MM.1S (cell line): ENCODE results near the gene ASMTL.

ENCODE experiments used
- DNase-seq: peaks from one replicate; pipeline ENCODE4 v3.0.0-alpha.2; 2015
- H2AFZ ChIP-seq: fragments of 300-600 bp; sonication (generic); 2 replicates; pipeline ENCODE4 v1.6.0; 2016; ENCODE audit warnings: antibody characterized with exemption, low read length
- H3F3A ChIP-seq: fragments of 300-600 bp; sonication (generic); 2 replicates; pipeline ENCODE4 v1.6.1; 2016; ENCODE audit warnings: mild to moderate bottlenecking, antibody characterized with exemption, low read length, moderate library complexity, mixed read lengths; ENCODE audit not compliant: insufficient read depth
- H3K27ac ChIP-seq: fragments of 300-600 bp; sonication (generic); 2 replicates; pipeline ENCODE4 v1.5.1; 2016; ENCODE audit warnings: mild to moderate bottlenecking, low read length
- H3K27me3 ChIP-seq: fragments of 300-600 bp; sonication (generic); replicated peaks from 2 replicates; pipeline ENCODE4 v1.6.0; 2016; ENCODE audit warnings: low read length; ENCODE audit not compliant: insufficient read depth
- H3K36me3 ChIP-seq: fragments of 300-600 bp; sonication (generic); replicated peaks from 2 replicates; pipeline ENCODE4 v1.6.1; 2016; ENCODE audit warnings: mild to moderate bottlenecking, low read length, mixed read lengths; ENCODE audit not compliant: insufficient read depth
- H3K4me1 ChIP-seq: fragments of 300-600 bp; sonication (generic); 2 replicates; pipeline ENCODE4 v1.6.1; 2016; ENCODE audit warnings: low read length, mixed read lengths
- H3K4me2 ChIP-seq: fragments of 300-600 bp; sonication (generic); 2 replicates; pipeline ENCODE4 v1.6.0; 2016; ENCODE audit warnings: low read depth, low read length
- H3K4me3 ChIP-seq: fragments of 300-600 bp; sonication (generic); 2 replicates; pipeline ENCODE4 v1.5.1; 2016; ENCODE audit warnings: low read length, mixed read lengths
- H3K79me2 ChIP-seq: fragments of 300-600 bp; sonication (generic); 2 replicates; pipeline ENCODE4 v1.6.1; 2016; ENCODE audit warnings: mixed run types, low read length, mixed read lengths
- H3K9ac ChIP-seq: fragments of 300-600 bp; sonication (generic); 2 replicates; pipeline ENCODE4 v1.6.1; 2016; ENCODE audit warnings: low read length, mixed read lengths
- H3K9me2 ChIP-seq: fragments of 300-600 bp; sonication (generic); replicated peaks from 2 replicates; pipeline ENCODE4 v1.6.1; 2016; ENCODE audit warnings: mild to moderate bottlenecking, low read length, mixed read lengths; ENCODE audit not compliant: insufficient read depth
- H3K9me3 ChIP-seq: fragments of 300-600 bp; sonication (generic); replicated peaks from 2 replicates; pipeline ENCODE4 v1.6.1; 2016; ENCODE audit warnings: mild to moderate bottlenecking, low read length, mixed read lengths; ENCODE audit not compliant: insufficient read depth
- H4K20me1 ChIP-seq: fragments of 300-600 bp; sonication (generic); 2 replicates; pipeline ENCODE4 v1.6.1; 2016; ENCODE audit warnings: mild to moderate bottlenecking, low read length, moderate library complexity, mixed read lengths; ENCODE audit not compliant: insufficient read depth
- EZH2 ChIP-seq: fragments of 300-600 bp; sonication (generic); optimal IDR thresholded peaks from 2 replicates; pipeline ENCODE3; 2017; ENCODE audit warnings: low read depth, mild to moderate bottlenecking, antibody characterized with exemption, low read length, mixed read lengths
- EZH2phosphoT487 ChIP-seq: fragments of 300-600 bp; sonication (generic); IDR thresholded peaks from 2 replicates; pipeline ENCODE4 v1.6.1; 2018; ENCODE audit warnings: antibody characterized with exemption, low read length
- TF ChIP-seq, protein P1 (sequence below): fragments of 300-600 bp; sonication (generic); IDR thresholded peaks from 2 replicates; pipeline ENCODE4 v1.5.1; 2016; ENCODE audit warnings: antibody characterized with exemption, low read length, mixed read lengths

Gene ASMTL

DNA sequence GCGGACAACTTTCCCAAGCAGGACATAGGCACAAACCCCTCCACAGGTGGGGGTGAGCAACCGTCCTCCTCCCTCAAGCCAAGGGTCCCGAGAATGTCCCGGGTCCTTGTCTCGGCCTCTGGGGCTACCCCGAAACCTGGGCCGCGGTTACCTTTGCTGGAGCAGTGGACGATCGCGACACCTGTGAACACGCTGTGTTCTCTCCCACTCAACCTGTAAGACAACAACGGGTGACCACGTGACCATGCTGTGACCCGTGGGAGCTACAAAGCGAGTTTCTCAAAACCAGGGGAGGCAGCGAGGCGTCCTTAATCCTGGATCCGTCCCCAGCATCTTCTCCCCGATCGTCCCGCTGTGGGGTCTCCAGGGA lies 17.9 kb downstream of the ASMTL start:
- Histone ChIP-seq H3K27ac (no peak overlapping the region), H3F3A (no peaks in the 10 kb centered on the region), H2AFZ (no peak overlapping the region), H3K9ac (no peak overlapping the region), H3K9me2 (no peaks in the 10 kb centered on the region), H3K4me3 (no peak overlapping the region), H4K20me1 (no peaks in the 10 kb centered on the region), H3K4me2 (no peak overlapping the region), H3K4me1 (no peaks in the 10 kb centered on the region), H3K9me3 (no peaks in the 10 kb centered on the region), H3K27me3 (no peaks in the 10 kb centered on the region), H3K36me3 (no peaks in the 10 kb centered on the region), H3K79me2 (no peaks in the 10 kb centered on the region)
- no peak for DNase-seq
- TF ChIP-seq EZH2 (no peak), EZH2phosphoT487 (no peak)
- TF ChIP-seq, protein P1, sequence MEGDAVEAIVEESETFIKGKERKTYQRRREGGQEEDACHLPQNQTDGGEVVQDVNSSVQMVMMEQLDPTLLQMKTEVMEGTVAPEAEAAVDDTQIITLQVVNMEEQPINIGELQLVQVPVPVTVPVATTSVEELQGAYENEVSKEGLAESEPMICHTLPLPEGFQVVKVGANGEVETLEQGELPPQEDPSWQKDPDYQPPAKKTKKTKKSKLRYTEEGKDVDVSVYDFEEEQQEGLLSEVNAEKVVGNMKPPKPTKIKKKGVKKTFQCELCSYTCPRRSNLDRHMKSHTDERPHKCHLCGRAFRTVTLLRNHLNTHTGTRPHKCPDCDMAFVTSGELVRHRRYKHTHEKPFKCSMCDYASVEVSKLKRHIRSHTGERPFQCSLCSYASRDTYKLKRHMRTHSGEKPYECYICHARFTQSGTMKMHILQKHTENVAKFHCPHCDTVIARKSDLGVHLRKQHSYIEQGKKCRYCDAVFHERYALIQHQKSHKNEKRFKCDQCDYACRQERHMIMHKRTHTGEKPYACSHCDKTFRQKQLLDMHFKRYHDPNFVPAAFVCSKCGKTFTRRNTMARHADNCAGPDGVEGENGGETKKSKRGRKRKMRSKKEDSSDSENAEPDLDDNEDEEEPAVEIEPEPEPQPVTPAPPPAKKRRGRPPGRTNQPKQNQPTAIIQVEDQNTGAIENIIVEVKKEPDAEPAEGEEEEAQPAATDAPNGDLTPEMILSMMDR: no peak

DNA sequence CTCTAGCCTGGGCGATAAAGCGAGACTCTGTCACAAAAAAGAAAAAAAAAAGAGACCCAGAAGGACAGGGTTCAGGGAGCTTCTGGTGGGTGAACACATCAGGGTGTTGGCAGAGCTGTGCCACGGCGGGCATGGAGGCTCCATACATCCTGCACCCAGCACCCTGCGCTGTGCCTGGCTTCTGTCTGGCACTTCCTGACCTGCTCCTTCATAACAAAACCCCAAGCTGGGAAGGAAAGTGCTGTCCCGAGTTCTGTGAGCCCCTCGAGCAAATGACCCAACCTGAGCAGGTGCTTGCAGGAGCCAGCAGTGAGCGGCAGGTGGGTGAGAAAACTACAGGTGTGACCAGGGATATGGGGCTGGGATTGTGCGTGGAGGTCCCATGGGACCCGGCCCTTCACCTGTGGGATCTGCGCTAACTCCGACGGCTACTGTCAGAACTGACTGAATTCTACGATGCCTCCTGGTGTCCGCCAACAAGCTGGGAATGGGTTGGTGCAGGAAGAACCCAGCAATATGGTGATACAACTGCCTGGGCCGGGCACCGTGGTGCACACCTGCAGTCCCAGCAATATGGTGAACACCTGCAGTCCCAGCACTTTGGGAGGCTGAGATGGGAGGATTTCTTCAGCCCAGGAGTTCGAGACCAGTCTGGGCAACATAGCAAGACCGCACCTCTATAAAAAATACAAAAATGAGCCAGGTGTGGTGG lies 18.9 kb downstream of the ASMTL start:
- DNase-seq: no peak
- no peak overlapping the region for H3K9ac ChIP-seq
- no peak overlapping the region for H3K4me2 ChIP-seq
- H3F3A ChIP-seq: no peaks in the 10 kb centered on the region
- H3K9me3 ChIP-seq: no peaks in the 10 kb centered on the region
- no peaks in the 10 kb centered on the region for H4K20me1 ChIP-seq
- no peaks in the 10 kb centered on the region for H3K4me1 ChIP-seq
- no peak overlapping the region for H3K27ac ChIP-seq
- H3K9me2 ChIP-seq: no peaks in the 10 kb centered on the region
- H2AFZ ChIP-seq: no peak overlapping the region
- no peaks in the 10 kb centered on the region for H3K36me3 ChIP-seq
- H3K4me3 ChIP-seq: no peak overlapping the region
- no peaks in the 10 kb centered on the region for H3K27me3 ChIP-seq
- H3K79me2 ChIP-seq: no peaks in the 10 kb centered on the region
- TF ChIP-seq, protein P1: no peak
- TF ChIP-seq EZH2phosphoT487 (no peak), EZH2 (no peak)

DNA sequence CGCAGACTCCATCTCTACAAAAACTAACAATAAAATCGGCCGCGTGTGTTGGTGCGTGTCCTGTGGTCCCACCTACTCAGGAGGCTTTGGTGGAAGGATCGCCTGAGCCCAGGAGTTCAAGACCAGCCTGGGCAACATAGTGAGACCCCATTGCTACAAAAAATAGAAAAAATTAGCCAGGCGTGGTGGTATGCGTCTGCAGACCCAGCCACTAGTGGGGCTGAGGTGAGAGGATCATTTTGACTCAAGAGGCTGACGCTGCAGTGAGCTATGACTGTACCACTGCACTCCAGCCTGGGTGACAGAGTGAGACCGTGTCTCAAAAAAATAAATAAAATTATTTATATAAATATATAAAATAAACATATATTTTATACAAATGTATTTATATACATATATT lies 22.3 kb downstream of the ASMTL start:
- Histone ChIP-seq H2AFZ (no peak overlapping the region), H3K9me3 (no peaks in the 10 kb centered on the region), H3K4me3 (no peak overlapping the region), H3K79me2 (no peaks in the 10 kb centered on the region), H3K9ac (no peak overlapping the region), H4K20me1 (no peaks in the 10 kb centered on the region), H3K27me3 (no peaks in the 10 kb centered on the region), H3K9me2 (no peaks in the 10 kb centered on the region), H3K4me1 (no peaks in the 10 kb centered on the region), H3K27ac (no peak overlapping the region), H3F3A (no peaks in the 10 kb centered on the region), H3K36me3 (no peaks in the 10 kb centered on the region), H3K4me2 (no peak overlapping the region)
- DNase-seq: no peak
- TF ChIP-seq EZH2 (no peak), EZH2phosphoT487 (no peak)
- TF ChIP-seq, protein P1: no peak
